ENCODE data around the gene NUDT8. TPM values are rescaled to one million over a fixed set of nuclear protein-coding genes. Genes with fewer than 3 reads are reported as not detected.
"Not testable (repeated sequence)": the region's sequence is repeated elsewhere in the genome, so short reads cannot be mapped to it uniquely, and the experiment has no call there.

The NUDT8 gene
- polyA plus RNA-seq, 1 donor: 14.6 TPM

DNA sequence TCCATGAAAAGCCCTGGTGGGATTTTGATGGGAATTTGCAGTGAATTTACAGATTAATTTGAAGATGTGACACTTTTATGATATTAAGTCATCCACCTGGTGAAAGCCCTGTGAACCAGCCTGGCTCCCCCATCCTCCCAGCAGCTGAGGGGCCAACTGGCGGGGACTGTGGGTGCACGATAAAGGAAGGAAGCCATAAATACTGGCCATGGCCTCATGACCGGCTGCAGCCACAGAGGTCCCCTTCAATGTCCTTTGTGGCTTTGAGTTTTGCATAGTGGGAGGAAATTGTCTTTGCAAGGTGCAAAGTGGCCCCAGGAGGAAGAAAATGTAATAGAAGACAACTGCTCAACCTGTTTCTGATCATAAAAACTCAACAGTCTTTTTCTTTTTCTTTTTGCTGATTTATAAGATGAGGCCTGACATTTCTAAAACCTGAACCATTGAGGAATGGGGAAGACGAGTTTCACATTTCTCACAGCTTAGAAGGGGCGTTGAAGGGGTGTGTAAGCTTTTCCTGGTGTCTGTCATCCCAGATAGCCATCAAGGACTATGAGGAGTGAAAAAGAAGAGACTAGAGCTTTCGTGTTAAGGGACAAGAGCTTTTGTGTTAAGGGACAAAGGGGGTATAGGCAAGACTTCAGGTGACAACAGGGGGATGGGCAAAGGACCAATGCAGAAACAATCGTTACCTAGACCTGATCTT, 29.3 kb downstream of the NUDT8 start:
- Histone ChIP-seq H3K27me3 (ENCODE audit: control insufficient read depth, insufficient read depth, low read length) (no peaks in the 10 kb centered on the region), H3K36me3 (ENCODE audit: control insufficient read depth, insufficient read depth, low read length) (no peaks in the 10 kb centered on the region), H3K9me3 (ENCODE audit: control insufficient read depth, low read depth, low read length) (peaks cover 7% of the 10 kb centered on the region), H3K4me1 (ENCODE audit: control insufficient read depth, insufficient read depth, low read length) (peaks cover 4% of the 10 kb centered on the region), H3K4me3 (ENCODE audit: low read length) (no peak overlapping the region), H3K27ac (ENCODE audit: low read length) (no peak overlapping the region)
- WGBS (ENCODE audit: insufficient coverage, low lambda C conversion rate): 79% methylated on average over 2 of the region's 7 CpGs
- DNase-seq: peak in 1 of 2 donors; percentile 40

DNA sequence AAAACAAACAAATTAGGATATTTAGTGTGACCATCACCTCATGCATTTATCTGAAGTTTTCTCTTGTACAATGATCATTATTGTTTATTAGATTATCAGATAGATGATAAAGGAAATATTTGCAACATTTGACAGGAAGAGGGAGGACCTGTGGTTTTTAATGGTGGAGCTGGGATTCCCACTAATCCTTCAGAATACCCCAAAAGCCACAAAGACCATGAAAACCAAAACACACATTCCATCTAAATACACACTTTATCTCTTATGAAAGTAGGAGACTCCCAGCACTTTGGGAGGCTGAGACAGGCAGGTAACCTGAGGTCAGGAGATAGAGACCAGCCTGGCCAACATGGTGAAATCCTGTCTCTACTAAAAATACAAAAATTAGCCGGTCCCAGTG, 30.6 kb downstream of the NUDT8 start:
- no CpG with 5 or more reads among the region's 1 CpG for WGBS (ENCODE audit: insufficient coverage, low lambda C conversion rate)
- H3K4me1 ChIP-seq (ENCODE audit: control insufficient read depth, insufficient read depth, low read length): peaks cover 4% of the 10 kb centered on the region
- H3K27me3 ChIP-seq (ENCODE audit: control insufficient read depth, insufficient read depth, low read length): no peaks in the 10 kb centered on the region
- no peak overlapping the region for H3K27ac ChIP-seq (ENCODE audit: low read length)
- no peaks in the 10 kb centered on the region for H3K36me3 ChIP-seq (ENCODE audit: control insufficient read depth, insufficient read depth, low read length)
- DNase-seq: no peak
- H3K4me3 ChIP-seq (ENCODE audit: low read length): no peak overlapping the region
- peaks cover 7% of the 10 kb centered on the region for H3K9me3 ChIP-seq (ENCODE audit: control insufficient read depth, low read depth, low read length)

DNA sequence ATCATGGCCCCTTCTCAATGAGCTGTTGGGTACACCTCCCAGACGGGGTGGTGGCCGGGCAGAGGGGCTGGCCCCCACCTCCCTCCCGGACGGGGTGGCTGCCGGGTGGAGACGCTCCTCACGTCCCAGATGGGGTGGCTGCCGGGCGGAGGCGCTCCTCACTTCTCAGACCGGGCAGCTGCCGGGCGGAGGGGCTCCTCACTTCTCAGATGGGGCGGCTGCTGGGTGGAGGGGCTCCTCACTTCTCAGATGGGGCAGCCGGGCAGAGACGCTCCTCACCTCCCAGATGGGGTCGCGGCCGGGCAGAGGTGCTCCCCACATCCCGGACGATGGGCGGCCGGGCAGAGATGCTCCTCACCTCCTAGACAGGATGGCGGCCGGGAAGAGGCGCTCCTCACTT, 31.8 kb downstream of the NUDT8 start:
- not testable (repeated sequence) for H3K9me3 ChIP-seq (ENCODE audit: control insufficient read depth, low read depth, low read length); DNase-seq; H3K36me3 ChIP-seq (ENCODE audit: control insufficient read depth, insufficient read depth, low read length); H3K27ac ChIP-seq (ENCODE audit: low read length); H3K4me3 ChIP-seq (ENCODE audit: low read length); H3K27me3 ChIP-seq (ENCODE audit: control insufficient read depth, insufficient read depth, low read length)
- WGBS (ENCODE audit: insufficient coverage, low lambda C conversion rate): no CpG with 5 or more reads among the region's 26 CpGs
- H3K4me1 ChIP-seq (ENCODE audit: control insufficient read depth, insufficient read depth, low read length): peaks cover 15% of the 10 kb centered on the region

DNA sequence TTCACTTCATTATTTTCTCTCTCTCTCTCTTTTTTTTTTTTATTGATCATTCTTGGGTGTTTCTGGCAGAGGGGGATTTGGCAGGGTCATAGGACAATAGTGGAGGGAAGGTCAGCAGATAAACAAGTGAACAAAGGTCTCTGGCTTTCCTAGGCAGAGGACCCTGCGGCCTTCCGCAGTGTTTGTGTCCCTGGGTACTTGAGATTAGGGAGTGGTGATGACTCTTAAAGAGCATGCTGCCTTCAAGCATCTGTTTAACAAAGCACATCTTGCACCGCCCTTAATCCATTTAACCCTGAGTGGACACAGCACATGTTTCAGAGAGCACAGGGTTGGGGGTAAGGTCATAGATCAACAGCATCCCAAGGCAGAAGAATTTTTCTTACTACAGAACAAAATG, 32.3 kb downstream of the NUDT8 start:
- not testable (repeated sequence) for H3K36me3 ChIP-seq (ENCODE audit: control insufficient read depth, insufficient read depth, low read length); H3K27ac ChIP-seq (ENCODE audit: low read length); H3K27me3 ChIP-seq (ENCODE audit: control insufficient read depth, insufficient read depth, low read length); H3K9me3 ChIP-seq (ENCODE audit: control insufficient read depth, low read depth, low read length); DNase-seq; H3K4me3 ChIP-seq (ENCODE audit: low read length)
- no CpG with 5 or more reads among the region's 3 CpGs for WGBS (ENCODE audit: insufficient coverage, low lambda C conversion rate)
- peaks cover 17% of the 10 kb centered on the region for H3K4me1 ChIP-seq (ENCODE audit: control insufficient read depth, insufficient read depth, low read length)

DNA sequence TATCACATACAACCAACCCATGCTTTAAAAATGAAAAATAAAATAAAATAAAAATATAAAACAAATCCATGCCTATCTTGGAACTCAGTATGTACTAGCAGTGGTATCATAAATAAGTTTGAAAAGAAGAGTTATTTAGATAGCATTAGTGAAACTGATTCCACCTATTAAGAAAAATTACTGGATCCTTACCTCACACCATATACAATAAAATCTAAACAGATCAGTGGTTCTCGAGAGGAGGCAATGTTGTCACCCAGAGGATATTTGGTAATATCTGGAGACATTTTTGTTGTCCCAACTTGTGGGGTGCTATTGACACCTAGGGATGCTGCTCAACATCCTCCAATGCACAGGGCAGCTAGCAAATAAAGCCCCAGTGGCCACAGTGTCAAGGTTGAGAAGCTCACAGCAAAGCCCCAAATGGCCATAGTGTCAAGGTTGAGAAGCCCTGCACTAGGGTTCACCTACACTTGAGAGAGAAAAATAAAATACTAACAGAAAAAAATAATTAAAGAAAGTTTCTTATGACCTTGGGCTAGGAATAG, 32.9 kb downstream of the NUDT8 start:
- no peak overlapping the region for H3K27ac ChIP-seq (ENCODE audit: low read length)
- no CpG with 5 or more reads among the region's 1 CpG for WGBS (ENCODE audit: insufficient coverage, low lambda C conversion rate)

DNA sequence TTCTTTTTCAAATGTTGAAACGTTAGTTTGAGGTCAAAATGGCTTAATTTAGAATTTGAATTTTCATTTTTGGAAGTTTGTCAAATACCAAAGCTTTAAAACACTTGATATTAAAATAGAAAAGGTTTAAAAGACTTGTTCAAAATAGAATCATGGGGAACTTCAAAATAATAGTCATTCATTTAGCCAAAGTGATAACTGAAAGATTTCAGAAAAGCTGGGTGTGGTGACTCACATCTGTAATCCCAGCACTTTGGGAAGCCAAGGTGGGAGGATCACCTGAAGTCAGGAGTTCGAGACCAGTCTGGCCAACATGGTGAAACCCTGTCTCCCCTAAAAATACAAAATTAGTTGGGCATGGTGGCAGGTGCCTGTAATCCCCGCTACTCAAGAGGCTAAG, 35.3 kb downstream of the NUDT8 start:
- Histone ChIP-seq H3K27me3 (ENCODE audit: control insufficient read depth, insufficient read depth, low read length) (no peaks in the 10 kb centered on the region), H3K4me1 (ENCODE audit: control insufficient read depth, insufficient read depth, low read length) (peaks cover 13% of the 10 kb centered on the region), H3K4me3 (ENCODE audit: low read length) (no peak overlapping the region), H3K9me3 (ENCODE audit: control insufficient read depth, low read depth, low read length) (peaks cover 7% of the 10 kb centered on the region), H3K27ac (ENCODE audit: low read length) (no peak overlapping the region), H3K36me3 (ENCODE audit: control insufficient read depth, insufficient read depth, low read length) (no peaks in the 10 kb centered on the region)
- WGBS (ENCODE audit: insufficient coverage, low lambda C conversion rate): 57% methylated on average over 1 of the region's 3 CpGs
- no peak for DNase-seq

More for the DNA sequence above, 32.9 kb downstream of the NUDT8 start:
- no peaks in the 10 kb centered on the region for H3K36me3 ChIP-seq (ENCODE audit: control insufficient read depth, insufficient read depth, low read length)
- H3K27me3 ChIP-seq (ENCODE audit: control insufficient read depth, insufficient read depth, low read length): no peaks in the 10 kb centered on the region
- peaks cover 17% of the 10 kb centered on the region for H3K4me1 ChIP-seq (ENCODE audit: control insufficient read depth, insufficient read depth, low read length)
- DNase-seq: no peak
- no peak overlapping the region for H3K4me3 ChIP-seq (ENCODE audit: low read length)
- peaks cover 7% of the 10 kb centered on the region for H3K9me3 ChIP-seq (ENCODE audit: control insufficient read depth, low read depth, low read length)

DNA sequence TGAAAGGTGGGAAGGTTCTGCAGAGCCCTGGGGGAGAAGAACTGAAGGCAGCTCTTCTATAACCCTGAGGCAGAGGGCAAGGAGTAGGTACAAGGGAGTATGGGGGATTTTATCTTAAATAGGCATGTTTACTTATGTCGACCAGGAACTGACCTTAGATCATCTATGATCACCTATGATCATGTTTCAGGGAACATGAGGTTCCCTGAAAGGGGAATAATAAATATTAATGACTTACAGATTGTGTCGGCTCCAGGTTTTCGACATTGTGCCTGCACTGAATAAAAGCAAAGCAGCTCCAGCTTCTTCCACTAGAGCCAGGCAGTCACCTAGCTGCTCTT, 36.2 kb downstream of the NUDT8 start:
- no peak overlapping the region for H3K27ac ChIP-seq (ENCODE audit: low read length)
- H3K4me1 ChIP-seq (ENCODE audit: control insufficient read depth, insufficient read depth, low read length): peaks cover 13% of the 10 kb centered on the region
- no CpG with 5 or more reads among the region's 3 CpGs for WGBS (ENCODE audit: insufficient coverage, low lambda C conversion rate)

DNA sequence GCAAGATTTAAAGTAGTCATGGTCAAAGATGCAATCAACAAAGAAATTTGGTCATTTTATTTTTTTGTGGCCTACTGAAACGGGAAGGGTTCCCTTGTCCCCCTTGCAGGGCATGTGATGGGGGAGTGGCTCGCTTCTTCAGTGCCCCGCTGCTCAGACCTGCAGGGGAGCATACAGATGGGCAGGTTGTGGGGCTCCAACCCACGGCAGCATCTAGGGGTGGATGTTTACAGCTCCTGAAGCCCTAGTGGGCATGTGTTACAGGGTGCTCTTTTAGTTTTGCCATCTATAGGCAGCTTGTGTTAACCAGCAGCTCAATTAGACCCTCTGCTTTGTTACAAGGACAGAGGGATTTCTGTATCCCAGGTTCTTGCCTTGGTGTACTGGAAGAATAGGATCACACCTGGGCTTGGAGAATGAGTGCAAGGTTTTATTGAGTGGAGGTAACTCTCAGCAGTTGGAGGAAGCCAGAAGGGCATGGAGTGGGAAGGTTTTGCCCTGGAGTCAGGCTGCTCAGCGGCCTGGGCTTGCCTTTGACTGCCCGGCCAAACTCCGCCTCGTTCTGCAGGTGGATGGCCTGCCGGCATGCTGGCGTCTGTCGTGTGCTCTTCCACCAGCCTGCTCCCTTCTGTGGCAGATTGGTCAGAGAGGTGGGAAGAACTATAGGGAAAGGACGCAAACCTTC, 36.7 kb downstream of the NUDT8 start:
- peak in 1 of 2 donors; percentile 20 for DNase-seq
- WGBS (ENCODE audit: insufficient coverage, low lambda C conversion rate): no CpG with 5 or more reads among the region's 12 CpGs

More for the DNA sequence above, 36.2 kb downstream of the NUDT8 start:
- peak in 1 of 2 donors; percentile 56 for DNase-seq
- H3K4me3 ChIP-seq (ENCODE audit: low read length): no peak overlapping the region
- no peaks in the 10 kb centered on the region for H3K36me3 ChIP-seq (ENCODE audit: control insufficient read depth, insufficient read depth, low read length)
- H3K27me3 ChIP-seq (ENCODE audit: control insufficient read depth, insufficient read depth, low read length): no peaks in the 10 kb centered on the region
- H3K9me3 ChIP-seq (ENCODE audit: control insufficient read depth, low read depth, low read length): peaks cover 7% of the 10 kb centered on the region

DNA sequence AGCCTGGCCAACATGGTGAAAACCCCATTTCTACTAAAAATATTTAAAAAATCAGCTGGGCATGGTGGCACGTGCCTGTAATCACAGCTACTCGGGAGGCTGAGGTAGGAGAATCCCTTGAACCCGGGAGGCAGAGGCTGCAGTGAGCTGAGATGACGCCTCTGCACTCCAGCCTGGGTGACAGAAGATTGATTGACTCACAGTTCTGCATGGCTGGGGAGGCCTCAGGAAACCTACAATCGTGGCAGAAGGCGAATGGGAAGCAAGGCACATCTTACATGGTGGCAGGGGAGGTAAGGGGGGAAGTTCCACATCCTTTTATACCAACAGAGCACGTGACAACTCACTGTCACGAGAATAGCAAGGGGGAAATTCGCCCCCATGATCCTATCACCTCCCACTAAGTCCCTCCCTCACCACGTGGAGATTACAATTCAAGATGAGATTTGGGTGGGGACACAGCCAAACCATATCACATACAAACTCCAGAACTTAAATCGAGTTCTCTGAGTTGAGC, 40.8 kb downstream of the NUDT8 start:
- H3K27me3 ChIP-seq (ENCODE audit: control insufficient read depth, insufficient read depth, low read length); H3K9me3 ChIP-seq (ENCODE audit: control insufficient read depth, low read depth, low read length); H3K4me3 ChIP-seq (ENCODE audit: low read length); DNase-seq; H3K27ac ChIP-seq (ENCODE audit: low read length): not testable (repeated sequence)
- Histone ChIP-seq H3K36me3 (ENCODE audit: control insufficient read depth, insufficient read depth, low read length) (peaks cover 23% of the 10 kb centered on the region), H3K4me1 (ENCODE audit: control insufficient read depth, insufficient read depth, low read length) (peaks cover 22% of the 10 kb centered on the region)
- WGBS (ENCODE audit: insufficient coverage, low lambda C conversion rate): no CpG with 5 or more reads among the region's 11 CpGs

More for the DNA sequence above, 36.7 kb downstream of the NUDT8 start:
- H3K4me1 ChIP-seq (ENCODE audit: control insufficient read depth, insufficient read depth, low read length): peaks cover 13% of the 10 kb centered on the region
- peak overlapping the region; percentile 7 for H3K27ac ChIP-seq (ENCODE audit: low read length)
- peaks cover 3% of the 10 kb centered on the region for H3K9me3 ChIP-seq (ENCODE audit: control insufficient read depth, low read depth, low read length)
- H3K4me3 ChIP-seq (ENCODE audit: low read length): no peak overlapping the region
- H3K36me3 ChIP-seq (ENCODE audit: control insufficient read depth, insufficient read depth, low read length): no peaks in the 10 kb centered on the region
- H3K27me3 ChIP-seq (ENCODE audit: control insufficient read depth, insufficient read depth, low read length): no peaks in the 10 kb centered on the region

DNA sequence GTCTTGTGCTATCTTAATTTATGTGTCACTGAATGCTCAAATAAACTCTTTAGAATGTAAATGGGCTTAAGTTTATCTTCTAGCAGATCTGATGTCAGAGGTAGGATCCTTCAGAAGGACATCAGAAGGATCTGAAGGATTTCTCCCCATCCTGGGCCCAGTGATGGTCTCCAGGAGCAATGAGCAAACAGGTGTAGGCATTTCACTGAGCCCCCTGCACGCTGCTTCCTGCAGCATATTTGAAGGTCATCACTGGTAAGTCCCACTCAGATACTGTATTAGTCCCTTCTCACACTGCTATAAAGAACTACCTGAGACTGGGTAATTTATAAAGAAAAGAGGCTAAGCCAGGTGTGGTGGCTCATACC, 41.6 kb downstream of the NUDT8 start:
- Histone ChIP-seq H3K4me1 (ENCODE audit: control insufficient read depth, insufficient read depth, low read length) (peaks cover 15% of the 10 kb centered on the region), H3K27ac (ENCODE audit: low read length) (no peak overlapping the region), H3K4me3 (ENCODE audit: low read length) (no peak overlapping the region), H3K36me3 (ENCODE audit: control insufficient read depth, insufficient read depth, low read length) (peaks cover 23% of the 10 kb centered on the region), H3K27me3 (ENCODE audit: control insufficient read depth, insufficient read depth, low read length) (no peaks in the 10 kb centered on the region), H3K9me3 (ENCODE audit: control insufficient read depth, low read depth, low read length) (peaks cover 2% of the 10 kb centered on the region)
- DNase-seq: no peak
- WGBS (ENCODE audit: insufficient coverage, low lambda C conversion rate): no CpG with 5 or more reads among the region's 1 CpG

Data from large intestine (tissue), 3 donors.